Measurements from ENCODE around the gene TRMT11.

Gene TRMT11

DNA sequence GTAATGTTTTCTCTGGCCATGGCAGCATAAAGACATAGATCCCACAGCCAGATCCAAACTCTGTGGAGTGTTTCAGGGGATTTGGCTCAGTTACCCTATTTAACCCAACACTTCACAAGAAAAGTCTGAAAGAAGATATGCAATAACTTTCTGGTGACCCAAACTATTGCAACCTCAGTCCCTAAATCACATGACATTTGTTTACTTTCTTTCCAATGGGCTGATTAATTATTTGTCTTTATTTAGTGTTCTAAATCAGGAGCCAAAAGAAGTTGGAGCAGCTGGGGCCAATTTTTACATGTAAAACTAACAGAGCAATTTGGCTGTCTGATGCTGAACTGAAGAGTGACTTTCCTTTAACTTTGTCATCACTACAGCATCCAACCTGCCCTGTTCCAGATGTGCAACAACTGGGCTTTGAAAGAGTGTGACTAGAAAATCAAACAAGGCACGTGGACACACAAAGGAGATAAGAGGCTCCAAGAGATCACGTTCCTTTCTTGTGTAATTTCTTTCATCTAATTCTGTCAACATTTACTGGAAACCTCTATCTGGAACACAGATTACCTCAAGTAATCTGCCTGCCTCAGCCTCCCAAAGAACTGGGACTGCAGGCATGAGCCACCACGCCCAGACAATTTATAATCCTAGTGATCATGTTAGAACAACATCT lies 90.8 kb downstream of the TRMT11 start:
- peak; percentile 36 for DNase-seq (ENCODE audit: low read depth)

DNA sequence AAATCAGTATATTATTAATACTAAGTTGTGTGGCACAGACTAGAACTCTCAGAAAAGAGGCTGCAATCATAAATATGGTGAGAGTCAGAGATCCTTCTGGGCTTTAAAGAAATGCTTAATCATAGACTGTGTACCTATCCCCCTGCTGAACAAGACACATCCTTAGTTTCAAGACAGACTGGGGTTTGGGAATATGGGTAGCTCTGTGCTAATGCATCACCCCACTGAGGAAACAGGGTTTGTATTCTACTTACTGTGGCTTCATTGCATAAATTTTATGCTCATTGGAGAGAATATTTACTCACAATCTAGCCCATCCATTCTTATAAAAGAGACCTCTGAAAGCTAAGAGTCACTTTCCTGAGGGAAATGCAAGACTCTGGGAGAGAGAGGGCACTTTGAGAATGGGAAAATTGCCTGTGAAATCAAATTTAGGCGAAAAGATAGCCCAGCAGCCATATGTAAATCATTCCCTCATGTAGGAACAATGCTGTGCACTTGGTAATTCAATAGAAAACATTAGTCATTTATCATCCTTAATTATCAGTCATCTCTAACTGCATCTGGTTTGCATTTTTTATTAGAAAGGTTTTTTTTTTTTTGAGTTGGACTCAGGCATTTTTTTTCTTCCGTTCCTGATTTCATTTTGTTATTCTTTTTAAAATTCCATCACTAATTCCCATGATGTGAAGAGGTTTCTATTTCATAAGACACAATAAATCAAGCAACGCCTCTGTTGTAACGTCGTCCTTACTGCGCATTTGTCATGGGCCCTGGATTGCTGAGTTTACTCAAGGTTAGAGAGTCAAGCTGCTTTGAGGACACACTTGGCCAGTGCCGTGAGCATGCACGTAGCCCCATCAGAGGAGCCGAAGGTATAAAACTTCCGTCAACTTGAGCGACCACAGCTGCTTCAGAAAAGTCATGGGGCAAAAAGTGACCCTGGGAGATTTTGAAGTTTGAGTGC lies 91.8 kb downstream of the TRMT11 start:
- DNase-seq (ENCODE audit: low read depth) = no peak

- no peak for DNase-seq (ENCODE audit: low read depth)
Measured at GRCh38 chr6:126083875-126084274, 97.5 kb downstream of the TRMT11 start.

- DNase-seq (ENCODE audit: low read depth) = no peak
Measured at GRCh38 chr6:126086560-126086959, 100.2 kb downstream of the TRMT11 start.

Measured in stromal cell of bone marrow (primary cell).